ENCODE results near the gene NDUFA13.
"Not testable (repeated sequence)": the region's sequence is repeated elsewhere in the genome, so short reads cannot be mapped to it uniquely, and the experiment has no call there.

Gene NDUFA13

GRCh38 chr19:19515642-19516519 is at the start of gene NDUFA13:
TSS of gene NDUFA13 (plus strand) at chr19:19516225. CDS start at chr19:19516239, 14 bp downstream.
- peak; percentile 95 for DNase-seq (ENCODE audit: low read depth in 2 of 2)

- DNase-seq (ENCODE audit: low read depth in 2 of 2), result no peak
Measured at GRCh38 chr19:19468424-19469050, 47.5 kb upstream of the NDUFA13 start.

- no peak for DNase-seq (ENCODE audit: low read depth in 2 of 2)
Measured at GRCh38 chr19:19470579-19470978, 45.4 kb upstream of the NDUFA13 start.

- DNase-seq (ENCODE audit: low read depth in 2 of 2), result no peak
Measured at GRCh38 chr19:19471682-19472081, 44.3 kb upstream of the NDUFA13 start.

GRCh38 chr19:19472106-19472505 is 43.9 kb upstream of the NDUFA13 start:
- DNase-seq (ENCODE audit: low read depth in 2 of 2), result not testable (repeated sequence)

- no peak for DNase-seq (ENCODE audit: low read depth in 2 of 2)
Measured at GRCh38 chr19:19475015-19475765, 40.8 kb upstream of the NDUFA13 start.

GRCh38 chr19:19475849-19476828 is 39.9 kb upstream of the NDUFA13 start:
- no peak for DNase-seq (ENCODE audit: low read depth in 2 of 2)

- no peak for DNase-seq (ENCODE audit: low read depth in 2 of 2)
Measured at GRCh38 chr19:19477705-19478383, 38.2 kb upstream of the NDUFA13 start.

GRCh38 chr19:19480688-19481087 is 35.3 kb upstream of the NDUFA13 start:
- DNase-seq (ENCODE audit: low read depth in 2 of 2), result no peak

- no peak for DNase-seq (ENCODE audit: low read depth in 2 of 2)
Measured at GRCh38 chr19:19482809-19483596, 33.0 kb upstream of the NDUFA13 start.

GRCh38 chr19:19485161-19485997 is 30.6 kb upstream of the NDUFA13 start:
- DNase-seq (ENCODE audit: low read depth in 2 of 2), result no peak

GRCh38 chr19:19485998-19486290 is 30.1 kb upstream of the NDUFA13 start:
- no peak for DNase-seq (ENCODE audit: low read depth in 2 of 2)

- no peak for DNase-seq (ENCODE audit: low read depth in 2 of 2)
Measured at GRCh38 chr19:19486343-19487076, 29.5 kb upstream of the NDUFA13 start.

GRCh38 chr19:19487077-19487949 is 28.7 kb upstream of the NDUFA13 start:
- no peak for DNase-seq (ENCODE audit: low read depth in 2 of 2)

- no peak for DNase-seq (ENCODE audit: low read depth in 2 of 2)
Measured at GRCh38 chr19:19487950-19488874, 27.8 kb upstream of the NDUFA13 start.
